Psoas muscle (tissue), 8 donors: ENCODE results near the gene SEC22A. TPM values are rescaled to one million over a fixed set of nuclear protein-coding genes. Genes with fewer than 3 reads are reported as not detected.

Source experiments
- ATAC-seq, 4 donors: fragments of 200-7000 bp; cut with Tn5 transposase; one replicate each; pipeline ENCODE4 v1.9.1; 2020; ENCODE audit warnings: moderate library complexity in 3 of 4, mild to moderate bottlenecking in 2 of 4
- DNase-seq, 2 donors: peaks; one replicate each; pipeline ENCODE4 v3.0.0-alpha.2; 2020
- H3K27ac ChIP-seq: fragments of 200-600 bp; one replicate; pipeline ENCODE4 v1.8.0; 2022
- H3K27me3 ChIP-seq, 3 donors: fragments of 200-600 bp in 1 of 3; one replicate each; pipeline versions ENCODE4 v1.6.1 to v1.8.0; 2013 to 2022; ENCODE audit warnings: low read length in 2 of 3, mild to moderate bottlenecking in 2 of 3, moderate library complexity in 1 of 3; ENCODE audit not compliant: insufficient read depth in 3 of 3
- H3K36me3 ChIP-seq, 2 donors: fragments of 200-600 bp in 1 of 2; one replicate each; pipeline versions ENCODE4 v1.6.1 to v1.8.0; 2013 to 2022; ENCODE audit warnings: low read depth in 1 of 2, mild to moderate bottlenecking in 1 of 2, moderate library complexity in 1 of 2; ENCODE audit not compliant: insufficient read depth in 1 of 2
- H3K4me1 ChIP-seq: fragments of 200-600 bp; one replicate; pipeline ENCODE4 v1.8.0; 2022
- H3K4me3 ChIP-seq: fragments of 200-600 bp; one replicate; pipeline ENCODE4 v1.8.0; 2022; ENCODE audit warnings: mild to moderate bottlenecking
- H3K9me3 ChIP-seq: fragments of 200-600 bp; one replicate; pipeline ENCODE4 v1.8.0; 2022
- WGBS, 3 donors: extraction: QIAGEN DNeasy Blood & Tissue Kit; methylation state at CpG; one replicate each; pipeline versions ENCODE4 v1.1.6 to v1.1.7; 2013; 5-methylcytosine and 5-hydroxymethylcytosine counted together
- intact Hi-C, 2 donors: fragments of 100-400 bp; cut with DNase I; formaldehyde crosslinking; loops; one replicate each; pipeline versions ENCODE4 v1.11.0 to v1.14.2; 2022
- polyA plus RNA-seq, 3 donors: library from polyadenylated mRNA; stranded (reverse); fragments of 200-250 nt; gene quantifications; one replicate each; pipeline ENCODE4 v1.2.3, GENCODE V29; 2013
- total RNA-seq, 4 donors: library from RNA; stranded (reverse); fragmentation: NEBNext Ultra II Directional in 2 of 4; extraction: Animal tissue kit (Norgen Biotek cat#: 25700) in 2 of 4; gene quantifications; one replicate each; pipeline versions ENCODE4 v1.2.1 to v1.2.4, GENCODE V29; 2021 to 2023
- TF ChIP-seq, protein P1 (sequence below): fragments of 200-600 bp; IDR thresholded peaks from one replicate; pipeline ENCODE4 v1.8.0; 2022; ENCODE audit warnings: antibody characterized with exemption
- donor health status: healthy with polysubstance abuse.
- donor health status: DM: no; HTN: no; CAD: no; lungs with moderate emphysema.
- donor health status: Bipolar disorder and iron deficiency.
- donor health status: healthy.
- donor health status: DM: yes; HTN: yes; CAD: no.
- donor health status: DM: no; HTN: no; CAD: no.
- donor health status: DM: no; HTN: no; CAD: no.
- donor health status: DM: yes; HTN: yes; CAD: no.

Gene SEC22A
- total and polyA plus RNA-seq, 7 donors, result 5.1 to 7.4 (median 5.9) TPM

GRCh38 chr3:123297627-123297899 lies 95.8 kb downstream of the SEC22A start:
- H3K9me3 ChIP-seq, result no peaks in the 10 kb centered on the region
- WGBS, 3 donors, result 66 to 74% (median 70%) methylated on average over 6 of the region's 6 CpGs
- H3K27ac ChIP-seq, result no peak overlapping the region
- TF ChIP-seq, protein P1, sequence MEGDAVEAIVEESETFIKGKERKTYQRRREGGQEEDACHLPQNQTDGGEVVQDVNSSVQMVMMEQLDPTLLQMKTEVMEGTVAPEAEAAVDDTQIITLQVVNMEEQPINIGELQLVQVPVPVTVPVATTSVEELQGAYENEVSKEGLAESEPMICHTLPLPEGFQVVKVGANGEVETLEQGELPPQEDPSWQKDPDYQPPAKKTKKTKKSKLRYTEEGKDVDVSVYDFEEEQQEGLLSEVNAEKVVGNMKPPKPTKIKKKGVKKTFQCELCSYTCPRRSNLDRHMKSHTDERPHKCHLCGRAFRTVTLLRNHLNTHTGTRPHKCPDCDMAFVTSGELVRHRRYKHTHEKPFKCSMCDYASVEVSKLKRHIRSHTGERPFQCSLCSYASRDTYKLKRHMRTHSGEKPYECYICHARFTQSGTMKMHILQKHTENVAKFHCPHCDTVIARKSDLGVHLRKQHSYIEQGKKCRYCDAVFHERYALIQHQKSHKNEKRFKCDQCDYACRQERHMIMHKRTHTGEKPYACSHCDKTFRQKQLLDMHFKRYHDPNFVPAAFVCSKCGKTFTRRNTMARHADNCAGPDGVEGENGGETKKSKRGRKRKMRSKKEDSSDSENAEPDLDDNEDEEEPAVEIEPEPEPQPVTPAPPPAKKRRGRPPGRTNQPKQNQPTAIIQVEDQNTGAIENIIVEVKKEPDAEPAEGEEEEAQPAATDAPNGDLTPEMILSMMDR, result no peak
- DNase-seq (no peak), ATAC-seq (no peak)
- intact Hi-C loops, result no loop called here
- H3K4me3 ChIP-seq, result no peak overlapping the region
- H3K4me1 ChIP-seq, result no peaks in the 10 kb centered on the region
- no peaks in the 10 kb centered on the region for H3K27me3 ChIP-seq
- H3K36me3 ChIP-seq, result no peaks in the 10 kb centered on the region

DNA sequence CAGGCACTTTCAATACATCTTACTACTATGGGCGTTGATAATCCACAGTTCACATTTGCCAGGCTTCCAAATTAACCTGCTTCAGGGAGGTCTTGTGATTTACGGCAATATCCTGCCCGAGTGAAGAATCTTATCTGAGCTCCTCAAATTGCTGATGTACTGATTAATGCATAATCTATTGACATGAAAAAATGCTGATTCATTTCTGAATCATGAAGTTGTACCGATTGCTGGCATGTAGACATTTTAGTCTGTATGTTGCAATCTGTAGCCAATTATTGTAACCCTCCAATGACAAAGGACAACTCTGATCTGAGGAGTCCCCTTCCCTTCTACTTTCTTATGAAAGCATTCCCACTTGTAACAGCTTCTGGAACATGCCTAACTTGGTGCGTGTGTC lies 97.2 kb downstream of the SEC22A start:
- no peak overlapping the region for H3K27ac ChIP-seq
- H3K36me3 ChIP-seq, result no peaks in the 10 kb centered on the region
- no peak overlapping the region for H3K4me3 ChIP-seq
- ATAC-seq (no peak), DNase-seq (no peak)
- TF ChIP-seq, protein P1, result no peak
- H3K27me3 ChIP-seq, result no peaks in the 10 kb centered on the region
- WGBS, 3 donors, result 84 to 88% (median 84%) methylated on average over 5 of the region's 5 CpGs
- H3K9me3 ChIP-seq, result no peaks in the 10 kb centered on the region
- no peaks in the 10 kb centered on the region for H3K4me1 ChIP-seq
- intact Hi-C loops, result no loop called here

DNA sequence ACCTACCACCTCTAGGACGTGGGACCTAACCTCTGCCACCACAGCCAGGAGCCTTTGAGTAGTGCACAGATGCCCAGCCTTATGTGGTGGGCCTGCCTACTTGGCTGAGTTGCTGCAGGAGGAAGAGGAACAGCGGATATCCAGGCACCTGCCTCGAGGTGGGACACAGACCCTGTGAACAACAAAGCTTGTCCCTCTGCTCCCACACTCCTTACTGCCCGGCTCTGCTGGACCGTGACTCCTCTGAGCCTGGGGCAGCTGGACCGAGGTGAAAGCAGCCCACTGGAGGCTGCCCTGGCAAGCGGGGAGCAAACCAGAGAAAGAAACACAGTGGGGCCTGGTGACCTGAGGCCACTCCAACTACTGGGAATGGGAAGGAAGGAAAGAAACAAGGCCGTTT lies 97.8 kb downstream of the SEC22A start:
- no peak for ATAC-seq

GRCh38 chr3:123300056-123300455 lies 98.3 kb downstream of the SEC22A start:
- intact Hi-C loops, result no loop called here
- Histone ChIP-seq H3K4me1 (no peaks in the 10 kb centered on the region), H3K27ac (no peak overlapping the region), H3K9me3 (no peaks in the 10 kb centered on the region), H3K27me3 (no peaks in the 10 kb centered on the region), H3K36me3 (no peaks in the 10 kb centered on the region), H3K4me3 (no peak overlapping the region)
- DNase-seq (peak in 1 of 2 donors; percentile 32), ATAC-seq (no peak)
- WGBS, 3 donors, result 91 to 93% (median 91%) methylated on average over 16 of the region's 16 CpGs
- TF ChIP-seq, protein P1, result no peak

More for the DNA sequence above, 97.8 kb downstream of the SEC22A start:
- Histone ChIP-seq H3K27ac (no peak overlapping the region), H3K4me1 (no peaks in the 10 kb centered on the region), H3K36me3 (no peaks in the 10 kb centered on the region), H3K27me3 (no peaks in the 10 kb centered on the region), H3K4me3 (no peak overlapping the region), H3K9me3 (no peaks in the 10 kb centered on the region)
- intact Hi-C loops, result no loop called here
- WGBS, 3 donors, result 74 to 85% (median 74%) methylated on average over 7 to 8 of the region's 8 CpGs
- DNase-seq, result peak in 1 of 2 donors; percentile 17
- TF ChIP-seq, protein P1, result no peak

- Histone ChIP-seq H3K4me3 (no peak overlapping the region), H3K4me1 (no peaks in the 10 kb centered on the region), H3K27ac (no peak overlapping the region), H3K36me3 (no peaks in the 10 kb centered on the region), H3K9me3 (no peaks in the 10 kb centered on the region), H3K27me3 (peaks cover 0 to under 1% (median 0%) of the 10 kb centered on the region in 3 donors)
- DNase-seq (no peak), ATAC-seq (no peak)
- 68 to 73% (median 72%) methylated on average over 8 of the region's 8 CpGs for WGBS, 3 donors
- intact Hi-C loops, result no loop called here
- TF ChIP-seq, protein P1, result no peak
These were observed 98.8 kb downstream of the SEC22A start for GRCh38 chr3:123300583-123300982.
